GM18499 (cell line): Measurements from ENCODE around the gene BDH2.

Experiments
- ATAC-seq: cut with Tn5 transposase; IDR thresholded peaks from one replicate; pipeline ENCODE4 v1.9.1; 2021; ENCODE audit warnings: moderate number of reproducible peaks; ENCODE audit not compliant: insufficient read depth, unreplicated experiment

The BDH2 gene

DNA sequence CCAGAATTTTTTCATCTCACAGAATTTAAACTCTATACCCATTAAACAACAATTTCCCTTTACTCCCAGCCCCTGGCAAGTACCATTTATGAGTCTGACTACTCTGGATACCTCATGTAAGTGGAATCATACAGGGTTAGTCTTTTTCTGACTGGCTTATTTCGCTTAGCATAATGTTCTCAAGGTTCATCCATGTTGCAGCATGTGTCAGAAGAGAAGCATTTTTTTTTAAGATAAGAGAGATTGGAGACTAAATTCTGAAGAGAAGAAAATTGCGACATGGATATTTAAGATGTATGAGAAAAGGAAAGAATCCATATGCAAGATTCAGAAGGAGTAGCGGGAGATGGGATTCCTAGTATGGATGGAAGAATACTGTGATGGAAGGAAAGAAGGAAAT is 68.8 kb downstream of the BDH2 start:
- ATAC-seq, result no peak

DNA sequence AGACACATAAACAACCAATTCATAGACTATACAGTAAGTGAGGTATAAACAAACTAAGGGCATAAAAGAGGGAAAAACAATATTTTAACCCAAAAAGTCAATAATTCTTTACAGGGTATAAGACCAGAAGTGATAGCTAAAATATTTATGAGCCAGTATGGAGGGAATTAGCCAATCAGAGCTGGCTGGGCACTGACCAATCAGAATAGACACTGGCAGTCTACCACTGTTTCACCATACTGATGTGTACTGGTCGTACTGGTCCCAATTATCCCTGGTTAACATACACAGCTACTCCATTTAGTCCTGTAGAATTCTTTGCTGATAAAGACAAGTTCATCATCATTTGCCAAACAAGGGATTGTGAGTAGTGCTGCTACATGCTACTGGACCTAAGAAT is 70.3 kb downstream of the BDH2 start:
- no peak for ATAC-seq
